ENCODE results near the gene RHEX. TPM values are rescaled to one million over a fixed set of nuclear protein-coding genes. Genes with fewer than 3 reads are reported as not detected.

The RHEX gene
- polyA plus RNA-seq, 2 of the 4 experiments (the other 2 are of a cell fraction), result not detected

- no peaks in the 10 kb centered on the region for H3K4me1 ChIP-seq
- H3K27ac ChIP-seq, result no peak overlapping the region
- DNase-seq (ENCODE audit: low read depth in 1 of 2, low spot score in 1 of 2) (no peak), ATAC-seq (no peak), FAIRE-seq (no peak)
- H3K4me3 ChIP-seq, result no peak overlapping the region
- POLR2A ChIA-PET, result no interaction called here
- CTCF ChIA-PET, result interaction anchor here (1.0 to 1.3 kb wide), 2 partner anchors 12 to 96 kb away, joined by 3 to 4 read pairs; partner anchors contain the start of gene RAB7B
- H3K9me3 ChIP-seq, result no peaks in the 10 kb centered on the region
- H3K4me2 ChIP-seq, result no peak overlapping the region
- TF ChIP-seq HEYL (CRISPR knock-in tag; IDR thresholded peaks at IDR 0.05), result no peak
- no peak for TF ChIP-seq JUN (IDR thresholded peaks at IDR 0.05)
- TF ChIP-seq HDAC2 (IDR thresholded peaks at IDR 0.05), result no peak
- TF ChIP-seq EHMT2 (IDR thresholded peaks at IDR 0.05; ENCODE audit: low read depth), result no peak
- TF ChIP-seq HOXB5 (CRISPR knock-in tag; IDR thresholded peaks at IDR 0.05), result no peak
- no peak for TF ChIP-seq FOSB (CRISPR knock-in tag; IDR thresholded peaks at IDR 0.05)
- no peak for TF ChIP-seq NFE2L2 (conservative IDR thresholded peaks at IDR 0.05; ENCODE audit: low read length)
- no peak for TF ChIP-seq SREBF2 (IDR thresholded peaks at IDR 0.05)
- no peak for TF ChIP-seq CBX2 (IDR thresholded peaks at IDR 0.05; ENCODE audit: borderline replicate concordance, low read depth)
- no peak for TF ChIP-seq BHLHE40 (IDR thresholded peaks at IDR 0.05; ENCODE audit: low read depth, low read length)
- TF ChIP-seq, protein P1, sequence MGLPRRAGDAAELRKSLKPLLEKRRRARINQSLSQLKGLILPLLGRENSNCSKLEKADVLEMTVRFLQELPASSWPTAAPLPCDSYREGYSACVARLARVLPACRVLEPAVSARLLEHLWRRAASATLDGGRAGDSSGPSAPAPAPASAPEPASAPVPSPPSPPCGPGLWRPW (IDR thresholded peaks at IDR 0.05), result no peak
- no peak for TF ChIP-seq PHF8 (IDR thresholded peaks at IDR 0.05; ENCODE audit: borderline replicate concordance, low read depth)
- TF ChIP-seq PBX3 (IDR thresholded peaks at IDR 0.05), result no peak
- TF ChIP-seq TFCP2L1 (CRISPR knock-in tag; IDR thresholded peaks at IDR 0.05), result no peak
- no peak for TF ChIP-seq JUNB (IDR thresholded peaks at IDR 0.05)
- no peak for TF ChIP-seq MYC (IDR thresholded peaks at IDR 0.05; ENCODE audit: borderline replicate concordance, low read length)
- WGBS (ENCODE audit: missing lambda C conversion rate), result 65% methylated on average over 5 of the region's 5 CpGs
These were observed 38.4 kb upstream of the RHEX start for GRCh38 chr1:206014601-206015000.

- no peaks in the 10 kb centered on the region for H3K9me3 ChIP-seq
- WGBS (ENCODE audit: missing lambda C conversion rate), result 27% methylated on average over 1 of the region's 1 CpG
- H3K27ac ChIP-seq, result no peak overlapping the region
- no peak for ATAC-seq
- no peaks in the 10 kb centered on the region for H3K4me1 ChIP-seq
- ChIA-PET POLR2A (interaction anchor here (0.6 kb wide), 1 partner anchor 10 kb away, joined by 4 read pairs; no protein-coding TSS in a partner anchor), CTCF (interaction anchor here (0.6 to 1.3 kb wide), 3 partner anchors 12 to 392 kb away, joined by 3 to 4 read pairs (median 3); partner anchors contain the start of gene RAB7B)
- DNase-seq (ENCODE audit: low read depth in 1 of 2, low spot score in 1 of 2), result no peak
- no peak overlapping the region for H3K4me3 ChIP-seq
- H3K4me2 ChIP-seq, result no peak overlapping the region
- FAIRE-seq, result peak; percentile 13
- TF ChIP-seq HDAC2 (IDR thresholded peaks at IDR 0.05) (no peak), ZNF302 (CRISPR knock-in tag; IDR thresholded peaks at IDR 0.05) (no peak), TFCP2L1 (CRISPR knock-in tag; IDR thresholded peaks at IDR 0.05) (no peak), HOXB13 (CRISPR knock-in tag; IDR thresholded peaks at IDR 0.05; ENCODE audit: low read depth) (no peak), CEBPB (IDR thresholded peaks at IDR 0.05) (no peak)
These were observed 37.9 kb upstream of the RHEX start for GRCh38 chr1:206015071-206015470.

DNA sequence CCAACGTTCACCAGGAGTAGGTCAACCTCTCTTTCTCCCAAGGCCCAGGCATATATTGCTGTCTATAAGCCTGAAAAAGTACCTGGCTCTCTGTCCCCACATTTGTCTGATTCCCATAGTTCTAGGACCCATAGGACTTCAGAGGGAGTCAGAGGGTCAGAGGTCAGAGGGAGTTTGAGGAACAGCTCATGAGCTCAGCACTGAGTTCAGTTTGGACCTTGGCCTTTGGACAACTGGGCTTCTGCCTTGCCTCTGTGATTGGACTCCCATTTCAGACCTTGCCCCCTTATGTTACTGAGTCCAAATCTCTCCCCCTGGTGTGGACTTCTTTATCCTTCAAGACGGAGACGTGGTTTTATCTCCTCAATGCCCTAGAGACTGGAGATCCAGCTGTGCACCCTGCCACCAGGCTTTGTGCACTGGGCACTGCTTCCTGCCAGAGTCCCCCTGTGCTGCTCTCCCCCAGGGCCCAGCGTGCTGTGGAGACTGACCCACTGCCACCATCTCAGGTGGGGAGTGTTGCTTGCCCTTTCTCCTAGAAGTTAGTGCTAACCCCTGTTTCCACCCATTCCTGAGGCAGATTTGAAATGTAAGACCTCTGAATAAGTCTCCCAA, 32.5 kb upstream of the RHEX start:
- TF ChIP-seq TP53 (CRISPR knock-in tag; IDR thresholded peaks at IDR 0.05) (no peak), ATOH8 (CRISPR knock-in tag; IDR thresholded peaks at IDR 0.05; ENCODE audit: low read depth) (no peak), ZC3H11A (IDR thresholded peaks at IDR 0.05) (no peak), CHD4 (IDR thresholded peaks at IDR 0.05; ENCODE audit: borderline replicate concordance) (no peak), SREBF2 (IDR thresholded peaks at IDR 0.05) (no peak), HOXB13 (CRISPR knock-in tag; IDR thresholded peaks at IDR 0.05; ENCODE audit: low read depth) (no peak), RARB (CRISPR knock-in tag; IDR thresholded peaks at IDR 0.05) (no peak), NFE2L2 (conservative IDR thresholded peaks at IDR 0.05; ENCODE audit: low read length) (no peak), BCL3 (IDR thresholded peaks at IDR 0.05) (no peak), NR3C1 (IDR thresholded peaks at IDR 0.05) (no peak)
- TF ChIP-seq, protein P2, sequence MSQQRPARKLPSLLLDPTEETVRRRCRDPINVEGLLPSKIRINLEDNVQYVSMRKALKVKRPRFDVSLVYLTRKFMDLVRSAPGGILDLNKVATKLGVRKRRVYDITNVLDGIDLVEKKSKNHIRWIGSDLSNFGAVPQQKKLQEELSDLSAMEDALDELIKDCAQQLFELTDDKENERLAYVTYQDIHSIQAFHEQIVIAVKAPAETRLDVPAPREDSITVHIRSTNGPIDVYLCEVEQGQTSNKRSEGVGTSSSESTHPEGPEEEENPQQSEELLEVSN (IDR thresholded peaks at IDR 0.05; ENCODE audit: borderline replicate concordance, low read depth), result no peak
- Histone ChIP-seq H3K4me2 (no peak overlapping the region), H3K4me1 (no peaks in the 10 kb centered on the region), H3K9me3 (no peaks in the 10 kb centered on the region), H3K4me3 (no peak overlapping the region), H3K27ac (no peak overlapping the region)
- POLR2A ChIA-PET, result no interaction called here
- FAIRE-seq (no peak), ATAC-seq (no peak), DNase-seq (ENCODE audit: low read depth in 1 of 2, low spot score in 1 of 2) (no peak)
- CTCF ChIA-PET, result interaction anchor here (1.3 to 3.7 kb wide), 4 partner anchors 11 to 86 kb away, joined by 3 to 26 read pairs (median 4); no protein-coding TSS in a partner anchor
- 68% methylated on average over 3 of the region's 4 CpGs for WGBS (ENCODE audit: missing lambda C conversion rate)

Measured in A549 (cell line).